Muscle of leg (tissue), 11 donors: ENCODE measurements around the gene CTNS. TPM values are rescaled to one million over a fixed set of nuclear protein-coding genes. Genes with fewer than 3 reads are reported as not detected.

Experiments used
- DNase-seq: peaks from one replicate; pipeline ENCODE4 v3.0.0; 2013
- H3K27ac ChIP-seq: one replicate; pipeline ENCODE4 v1.5.1; 2013; ENCODE audit warnings: mild to moderate bottlenecking, low read length, control low read depth
- H3K27me3 ChIP-seq: one replicate; pipeline ENCODE4 v1.6.1; 2013; ENCODE audit warnings: low read length; ENCODE audit not compliant: control insufficient read depth, insufficient read depth
- H3K36me3 ChIP-seq: one replicate; pipeline ENCODE4 v1.6.1; 2013; ENCODE audit warnings: low read length; ENCODE audit not compliant: control insufficient read depth, insufficient read depth
- H3K4me1 ChIP-seq: one replicate; pipeline ENCODE4 v1.6.1; 2013; ENCODE audit warnings: low read length; ENCODE audit not compliant: control insufficient read depth, insufficient read depth
- H3K4me3 ChIP-seq: one replicate; pipeline ENCODE4 v1.5.1; 2013; ENCODE audit warnings: low read length, control low read depth
- H3K9me3 ChIP-seq: replicated peaks from 2 replicates; pipeline ENCODE4 v1.6.1; 2013; ENCODE audit warnings: low read depth, low read length; ENCODE audit not compliant: control insufficient read depth
- WGBS: methylation state at CpG from one replicate; pipeline ENCODE4 v1.1.5; 2013; ENCODE audit warnings: missing lambda C conversion rate; ENCODE audit not compliant: insufficient coverage; 5-methylcytosine and 5-hydroxymethylcytosine counted together
- polyA plus RNA-seq, 8 donors: library from polyadenylated mRNA; unstranded; fragments of 120-200 nt; gene quantifications; one replicate each; pipeline versions ENCODE4 v1.2.1 to v1.2.3, GENCODE V29; 2013; ENCODE audit warnings: inconsistent platforms in 1 of 8, low replicate concordance in 1 of 8; ENCODE audit not compliant: insufficient read length in 8 of 8, insufficient read depth in 1 of 8
- total RNA-seq: library from RNA; stranded (reverse); fragments of 120-200 nt; gene quantifications from one replicate; pipeline ENCODE4 v1.2.4, GENCODE V29; 2013

CTNS gene
- total and polyA plus RNA-seq, 9 donors = 7.2 to 10.1 (median 8.4) TPM

GRCh38 chr17:3668279-3669084 is 31.9 kb downstream of the CTNS start, which contains the start of the genes EMC6 and TAX1BP3:
TSS of gene EMC6 (plus strand) at chr17:3668812. CDS start at chr17:3669147, 335 bp downstream.
TSS of gene TAX1BP3 (minus strand) at chr17:3668578. CDS start at chr17:3668526, 52 bp downstream.
- H3K4me1 ChIP-seq = peaks cover 34% of the 10 kb centered on the region
- peak within 1 kb of the TSS; percentile 99 for H3K4me3 ChIP-seq
- no peaks in the 10 kb centered on the region for H3K27me3 ChIP-seq
- WGBS = under 1% methylated on average over 89 of the region's 89 CpGs
- DNase-seq = peak; percentile 99
- peaks cover 28% of the 10 kb centered on the region for H3K36me3 ChIP-seq
- H3K9me3 ChIP-seq = no peaks in the 10 kb centered on the region
- H3K27ac ChIP-seq = peak within 1 kb of the TSS; percentile 99

- H3K27me3 ChIP-seq = no peaks in the 10 kb centered on the region
- peaks cover 34% of the 10 kb centered on the region for H3K4me1 ChIP-seq
- no peak for DNase-seq
- 0% methylated on average over 30 of the region's 32 CpGs for WGBS
- peak overlapping the region; percentile 99 for H3K4me3 ChIP-seq
- H3K36me3 ChIP-seq = peaks cover 23% of the 10 kb centered on the region
- H3K9me3 ChIP-seq = no peaks in the 10 kb centered on the region
- H3K27ac ChIP-seq = peak overlapping the region; percentile 91
Observed at GRCh38 chr17:3669085-3669347, 32.5 kb downstream of the CTNS start.

GRCh38 chr17:3669548-3669947 is 33.0 kb downstream of the CTNS start:
- Histone ChIP-seq H3K4me3 (peak overlapping the region; percentile 99), H3K4me1 (peaks cover 34% of the 10 kb centered on the region), H3K27me3 (no peaks in the 10 kb centered on the region), H3K9me3 (no peaks in the 10 kb centered on the region), H3K36me3 (peaks cover 17% of the 10 kb centered on the region), H3K27ac (no peak overlapping the region)
- WGBS = 32% methylated on average over 4 of the region's 12 CpGs
- no peak for DNase-seq

GRCh38 chr17:3672571-3672970 is 36.0 kb downstream of the CTNS start:
- 100% methylated on average over 1 of the region's 4 CpGs for WGBS
- Histone ChIP-seq H3K27ac (no peak overlapping the region), H3K4me3 (no peak overlapping the region)

GRCh38 chr17:3675886-3676285 is 39.3 kb downstream of the CTNS start:
- Histone ChIP-seq H3K27ac (no peak overlapping the region), H3K27me3 (no peaks in the 10 kb centered on the region), H3K4me1 (no peaks in the 10 kb centered on the region), H3K4me3 (no peak overlapping the region), H3K36me3 (peaks cover 13% of the 10 kb centered on the region), H3K9me3 (no peaks in the 10 kb centered on the region)
- 82% methylated on average over 7 of the region's 11 CpGs for WGBS
- no peak for DNase-seq

More at GRCh38 chr17:3672571-3672970, 36.0 kb downstream of the CTNS start:
- Histone ChIP-seq H3K9me3 (no peaks in the 10 kb centered on the region), H3K4me1 (peaks cover 15% of the 10 kb centered on the region), H3K27me3 (no peaks in the 10 kb centered on the region), H3K36me3 (peaks cover 11% of the 10 kb centered on the region)
- no peak for DNase-seq

- WGBS = 33% methylated on average over 14 of the region's 16 CpGs
- Histone ChIP-seq H3K27me3 (no peaks in the 10 kb centered on the region), H3K4me1 (no peaks in the 10 kb centered on the region), H3K4me3 (no peak overlapping the region), H3K36me3 (peaks cover 4% of the 10 kb centered on the region), H3K27ac (no peak overlapping the region), H3K9me3 (no peaks in the 10 kb centered on the region)
- DNase-seq = no peak
Observed at GRCh38 chr17:3678095-3678820, 41.7 kb downstream of the CTNS start.

- Histone ChIP-seq H3K27me3 (peaks cover 2% of the 10 kb centered on the region), H3K9me3 (no peaks in the 10 kb centered on the region), H3K4me1 (no peaks in the 10 kb centered on the region), H3K4me3 (no peak overlapping the region), H3K36me3 (peaks cover 4% of the 10 kb centered on the region), H3K27ac (no peak overlapping the region)
- WGBS = 87% methylated on average over 17 of the region's 27 CpGs
- no peak for DNase-seq
Observed at GRCh38 chr17:3678821-3679530, 42.4 kb downstream of the CTNS start.

- Histone ChIP-seq H3K27ac (no peak overlapping the region), H3K36me3 (peaks cover 4% of the 10 kb centered on the region), H3K9me3 (no peaks in the 10 kb centered on the region), H3K4me1 (no peaks in the 10 kb centered on the region), H3K27me3 (peaks cover 7% of the 10 kb centered on the region), H3K4me3 (no peak overlapping the region)
- 46% methylated on average over 20 of the region's 20 CpGs for WGBS
- no peak for DNase-seq
Observed at GRCh38 chr17:3679531-3680126, 43.1 kb downstream of the CTNS start.

- peaks cover 6% of the 10 kb centered on the region for H3K4me1 ChIP-seq
- no peaks in the 10 kb centered on the region for H3K9me3 ChIP-seq
- WGBS = 88% methylated on average over 11 of the region's 12 CpGs
- H3K27me3 ChIP-seq = peaks cover 11% of the 10 kb centered on the region
- DNase-seq = no peak
- H3K4me3 ChIP-seq = no peak overlapping the region
- H3K36me3 ChIP-seq = peaks cover 4% of the 10 kb centered on the region
- H3K27ac ChIP-seq = no peak overlapping the region
Observed at GRCh38 chr17:3681057-3681456, 44.5 kb downstream of the CTNS start.
